NCI-H1092 (cell line): ENCODE data around the gene UCK1.
A peak's percentile ranks its signal among the peaks of the same experiment; 100 is the strongest.
"Not testable (repeated sequence)": the region's sequence is repeated elsewhere in the genome, so short reads cannot be mapped to it uniquely, and the experiment has no call there.

ENCODE experiments used
- DNase-seq: peaks from one replicate; lab custom pipeline; 2025; lab: John Stamatoyannopoulos, UW

The UCK1 gene

GRCh38 chr9:131554087-131554842 lies 23.2 kb upstream of the UCK1 start:
- no peak for DNase-seq

- DNase-seq, result no peak
Observed at GRCh38 chr9:131552030-131552429, 21.0 kb upstream of the UCK1 start.

GRCh38 chr9:131550465-131550864 lies 19.4 kb upstream of the UCK1 start:
- DNase-seq, result not testable (repeated sequence)

- DNase-seq, result not testable (repeated sequence)
Observed at GRCh38 chr9:131549186-131549585, 18.1 kb upstream of the UCK1 start.

GRCh38 chr9:131546336-131547084 lies 15.4 kb upstream of the UCK1 start:
- peak; percentile 21 for DNase-seq

DNA sequence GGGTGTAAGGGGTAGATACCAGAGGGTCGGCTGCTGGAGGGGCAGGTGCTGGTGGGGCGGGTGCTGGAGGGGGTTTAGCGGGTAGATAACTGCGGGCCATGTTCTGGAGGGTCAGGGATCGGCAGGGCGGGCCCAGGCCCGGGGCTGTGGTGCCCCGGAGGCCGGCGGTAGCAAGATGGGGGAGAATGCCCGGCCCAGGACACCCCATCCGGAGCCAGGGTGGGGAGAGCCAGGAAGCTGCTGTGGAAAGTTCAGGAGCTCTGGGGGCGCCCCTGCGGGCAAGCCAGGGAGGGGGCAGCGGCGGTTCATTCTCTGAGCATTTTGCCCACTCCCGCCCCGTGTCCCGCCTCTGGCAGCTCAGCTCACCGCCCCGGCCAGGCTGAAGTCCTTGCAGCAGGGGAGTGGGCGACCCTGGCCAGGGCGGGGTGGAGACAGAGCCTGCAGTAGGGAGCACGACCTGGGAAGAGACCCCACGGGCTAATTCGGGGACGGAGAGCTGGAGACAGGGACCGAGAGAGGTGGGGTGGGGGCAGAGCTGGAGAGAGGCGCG lies 14.8 kb upstream of the UCK1 start:
- DNase-seq, result no peak

DNA sequence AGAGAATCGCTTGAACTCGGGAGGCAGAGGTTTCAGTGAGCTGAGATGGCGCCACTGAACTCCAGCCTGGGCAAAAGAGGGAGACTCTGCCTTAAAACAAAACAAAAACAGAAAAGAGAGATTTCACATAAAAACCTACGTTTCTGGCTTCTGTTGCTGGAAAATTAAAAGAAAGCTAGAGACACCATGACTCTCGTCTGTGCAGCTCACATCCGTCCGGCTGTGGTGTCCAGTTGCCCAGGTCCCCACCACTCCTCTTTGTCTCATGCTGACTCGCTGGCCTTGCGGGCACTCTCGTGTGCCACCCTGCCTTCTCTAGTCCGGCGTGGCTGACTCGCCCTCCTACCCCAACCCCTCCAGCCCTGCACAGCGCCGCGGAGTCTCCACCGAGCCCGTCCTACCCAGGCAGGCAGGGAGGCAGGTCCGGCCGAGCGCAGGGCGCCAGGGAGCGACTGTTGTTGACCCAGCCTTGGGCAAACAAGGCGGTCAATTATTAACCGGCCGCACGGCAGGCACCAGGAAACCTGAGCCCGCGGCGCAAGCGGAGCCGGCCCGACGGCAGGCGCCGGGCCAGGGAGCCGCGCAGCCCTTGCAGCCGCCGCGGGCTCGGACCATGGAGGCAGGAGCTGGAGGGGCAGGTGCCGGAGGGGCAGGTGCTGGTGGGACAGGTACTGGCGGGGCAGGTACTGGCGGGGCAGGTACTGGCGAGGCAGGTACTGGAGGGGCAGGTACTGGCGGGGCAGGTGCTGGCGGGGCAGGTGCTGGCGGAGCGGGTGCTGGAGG lies 14.1 kb upstream of the UCK1 start, which contains the start of gene PRRT1B:
Gene PRRT1B, plus strand, starts transcription at position 521 of the 783 bp plus-strand sequence. Its CDS starts 93 bp downstream, at position 614.
- peak; percentile 50 for DNase-seq

- no peak for DNase-seq
Observed at GRCh38 chr9:131543141-131543540, 12.1 kb upstream of the UCK1 start.

DNA sequence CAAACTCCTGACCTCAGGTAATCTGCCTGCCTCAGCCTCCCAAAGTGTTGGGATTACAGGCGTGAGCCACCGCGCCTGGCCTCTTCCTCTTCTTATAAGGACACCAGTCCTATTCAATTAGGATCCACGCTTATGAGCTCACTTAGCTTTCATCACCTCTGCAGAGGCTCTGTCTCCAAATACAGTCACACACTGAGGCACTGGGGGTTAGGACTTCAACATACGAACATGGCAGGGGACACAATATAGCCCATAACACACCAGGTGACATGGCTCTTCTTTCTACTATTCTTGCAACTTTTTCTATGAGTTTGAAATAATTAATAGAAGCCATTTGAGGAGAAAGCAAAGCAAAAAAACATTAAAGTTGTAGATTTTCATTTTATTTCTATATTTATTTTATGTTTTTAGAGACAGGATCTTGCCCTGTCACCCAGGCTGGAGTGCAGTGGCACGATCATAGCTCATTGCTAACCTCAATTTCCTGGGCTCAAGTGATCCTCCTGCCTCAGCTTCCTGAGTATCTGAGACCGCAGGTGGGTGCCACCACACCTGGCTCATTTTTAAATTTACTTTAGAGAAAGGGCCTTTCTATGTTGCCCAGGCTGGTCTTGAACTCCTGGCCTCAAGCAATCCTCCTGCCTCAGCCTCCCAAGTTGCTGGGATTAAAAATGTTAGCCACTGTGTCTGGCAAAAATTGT lies 8.3 kb upstream of the UCK1 start:
- DNase-seq, result no peak

DNA sequence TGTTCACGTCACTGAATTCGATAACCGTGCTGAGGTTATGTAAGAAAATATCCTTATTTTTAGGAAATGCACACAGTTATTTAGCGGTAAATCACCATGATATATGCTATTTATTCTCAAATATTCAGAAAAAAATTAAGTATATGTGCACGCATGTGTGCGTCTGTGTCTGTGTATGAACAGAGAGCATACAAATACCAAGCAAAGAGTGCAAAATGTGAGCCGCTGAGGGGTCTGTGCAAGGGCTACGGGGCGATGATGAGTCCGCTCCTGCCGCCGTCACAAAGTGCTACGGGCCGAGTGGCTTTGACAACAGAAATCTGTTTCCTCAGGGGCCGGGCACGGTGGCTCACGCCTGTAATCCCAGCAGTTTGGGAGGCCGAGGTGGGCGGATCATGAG lies 6.9 kb upstream of the UCK1 start:
- DNase-seq, result no peak

DNA sequence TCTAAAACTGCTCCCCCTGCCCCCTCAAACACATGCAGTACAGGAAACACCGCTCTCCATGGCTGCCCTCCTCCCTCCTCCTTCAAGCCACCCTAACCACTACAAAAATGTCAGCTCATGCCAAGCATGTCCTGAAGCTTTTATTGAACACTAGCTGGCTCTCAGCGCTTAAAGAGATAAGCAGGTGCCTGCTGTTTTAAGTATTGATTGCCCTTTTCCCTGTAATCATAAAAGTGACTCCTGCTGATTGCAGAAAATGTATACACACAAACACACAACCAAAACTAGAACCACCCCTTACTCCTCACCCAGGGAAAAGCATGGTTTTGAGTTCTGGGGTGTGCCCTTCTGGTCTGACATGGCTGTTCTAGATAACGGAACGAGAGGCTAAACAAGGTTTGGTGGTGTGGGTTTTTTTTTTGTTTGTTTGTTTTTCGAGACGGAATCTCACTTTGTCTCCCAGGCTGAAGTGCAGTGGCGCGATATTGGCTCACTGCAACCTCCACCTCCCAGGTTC lies 3.7 kb upstream of the UCK1 start:
- peak; percentile 6 for DNase-seq

DNA sequence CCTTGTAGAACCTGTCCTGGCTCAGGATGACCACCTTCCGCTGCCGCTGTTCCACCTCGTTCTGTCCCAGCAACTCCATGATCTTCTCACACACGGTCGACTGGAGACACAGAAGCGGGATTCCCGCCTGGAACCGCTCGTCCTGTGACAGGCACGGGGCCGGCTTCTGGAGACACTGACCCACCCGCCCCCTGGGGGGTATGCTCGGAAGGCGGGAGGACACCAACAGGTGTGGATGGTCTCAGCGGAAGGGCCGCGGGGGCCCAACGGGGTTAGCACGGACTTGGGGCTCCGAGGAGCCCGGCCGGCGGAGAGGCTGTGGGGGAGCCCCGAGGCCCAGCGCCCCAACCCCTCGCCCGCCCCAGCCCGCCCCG lies 530 bp downstream of the UCK1 start:
- DNase-seq, result peak; percentile 29

- no peak for DNase-seq
Observed at GRCh38 chr9:131529597-131530545, 1.2 kb downstream of the UCK1 start.

DNA sequence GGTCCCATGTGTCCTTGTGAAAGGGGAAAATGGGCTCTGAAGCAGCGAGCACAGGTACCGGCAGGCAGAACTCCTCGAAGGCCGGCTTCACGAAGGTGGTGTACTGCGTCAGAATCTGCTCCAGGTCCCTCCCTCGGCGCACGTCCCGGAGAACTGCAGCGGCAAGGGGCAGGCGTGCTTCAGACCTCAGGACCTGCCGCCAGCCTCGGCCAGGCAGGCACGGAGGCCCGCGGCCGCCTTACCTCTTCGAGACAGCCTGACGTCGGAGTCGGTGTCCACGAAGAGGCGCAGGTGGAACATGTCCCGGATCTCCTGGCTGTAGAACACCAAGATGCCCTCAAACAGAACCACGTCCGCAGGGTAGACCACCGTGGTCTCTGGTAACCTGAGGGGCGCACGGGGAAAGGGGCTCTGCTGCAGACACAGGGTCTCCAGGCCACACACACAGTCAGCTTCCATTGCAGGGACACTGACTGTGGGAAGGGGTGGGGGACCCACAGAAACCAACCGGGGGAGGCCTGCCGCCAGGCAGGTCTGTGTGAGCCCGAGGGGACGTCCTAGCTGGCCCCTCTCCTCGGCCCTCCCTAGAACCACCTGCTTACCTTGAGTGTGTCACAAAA lies 2.1 kb downstream of the UCK1 start:
- DNase-seq, result no peak

DNA sequence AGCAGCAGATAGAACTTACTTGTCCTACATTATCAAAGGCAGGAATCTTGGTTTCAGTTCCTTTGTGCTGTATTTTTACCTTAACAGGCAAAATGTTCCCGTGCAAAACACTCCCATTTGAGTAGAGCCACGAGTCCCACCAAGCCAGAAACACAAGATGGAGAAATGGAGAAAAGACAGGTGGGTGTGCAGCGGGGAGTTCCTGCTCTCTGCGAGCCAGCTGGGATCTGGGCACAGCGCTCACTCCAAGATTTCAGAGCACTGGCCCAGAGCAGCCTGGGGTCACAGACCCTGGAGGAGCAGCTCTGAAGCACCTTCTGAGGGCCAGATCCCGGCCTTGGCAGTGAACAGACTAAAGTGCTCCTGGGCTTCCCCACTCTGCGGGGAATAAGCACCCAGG lies 2.9 kb downstream of the UCK1 start:
- no peak for DNase-seq

- DNase-seq, result no peak
Observed at GRCh38 chr9:131525643-131526565, 5.2 kb downstream of the UCK1 start.

- no peak for DNase-seq
Observed at GRCh38 chr9:131524665-131525315, 6.3 kb downstream of the UCK1 start.
